ENCODE measurements around the gene LIPE. TPM values are rescaled to one million over a fixed set of nuclear protein-coding genes. Genes with fewer than 3 reads are reported as not detected.

Gene LIPE, protein sequence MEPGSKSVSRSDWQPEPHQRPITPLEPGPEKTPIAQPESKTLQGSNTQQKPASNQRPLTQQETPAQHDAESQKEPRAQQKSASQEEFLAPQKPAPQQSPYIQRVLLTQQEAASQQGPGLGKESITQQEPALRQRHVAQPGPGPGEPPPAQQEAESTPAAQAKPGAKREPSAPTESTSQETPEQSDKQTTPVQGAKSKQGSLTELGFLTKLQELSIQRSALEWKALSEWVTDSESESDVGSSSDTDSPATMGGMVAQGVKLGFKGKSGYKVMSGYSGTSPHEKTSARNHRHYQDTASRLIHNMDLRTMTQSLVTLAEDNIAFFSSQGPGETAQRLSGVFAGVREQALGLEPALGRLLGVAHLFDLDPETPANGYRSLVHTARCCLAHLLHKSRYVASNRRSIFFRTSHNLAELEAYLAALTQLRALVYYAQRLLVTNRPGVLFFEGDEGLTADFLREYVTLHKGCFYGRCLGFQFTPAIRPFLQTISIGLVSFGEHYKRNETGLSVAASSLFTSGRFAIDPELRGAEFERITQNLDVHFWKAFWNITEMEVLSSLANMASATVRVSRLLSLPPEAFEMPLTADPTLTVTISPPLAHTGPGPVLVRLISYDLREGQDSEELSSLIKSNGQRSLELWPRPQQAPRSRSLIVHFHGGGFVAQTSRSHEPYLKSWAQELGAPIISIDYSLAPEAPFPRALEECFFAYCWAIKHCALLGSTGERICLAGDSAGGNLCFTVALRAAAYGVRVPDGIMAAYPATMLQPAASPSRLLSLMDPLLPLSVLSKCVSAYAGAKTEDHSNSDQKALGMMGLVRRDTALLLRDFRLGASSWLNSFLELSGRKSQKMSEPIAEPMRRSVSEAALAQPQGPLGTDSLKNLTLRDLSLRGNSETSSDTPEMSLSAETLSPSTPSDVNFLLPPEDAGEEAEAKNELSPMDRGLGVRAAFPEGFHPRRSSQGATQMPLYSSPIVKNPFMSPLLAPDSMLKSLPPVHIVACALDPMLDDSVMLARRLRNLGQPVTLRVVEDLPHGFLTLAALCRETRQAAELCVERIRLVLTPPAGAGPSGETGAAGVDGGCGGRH
- total RNA-seq, result 1 to 10 TPM; 1.3 to 6.2 (median 4.2) TPM

- peaks cover 0 to 5% (median 0%) of the 10 kb centered on the region in 4 donors for H3K27me3 ChIP-seq
- H3K36me3 ChIP-seq, result no peaks in the 10 kb centered on the region
- 78 to 85% methylated on average over 4 of the region's 4 CpGs for WGBS, 2 donors
- H3K4me3 ChIP-seq, result no peak within 1 kb of the TSS
- DNase-seq (no peak), ATAC-seq (ENCODE audit: low FRiP score in 2 of 2) (no peak)
- TF ChIP-seq POLR2A (IDR thresholded peaks at IDR 0.05) (no peak), EP300 (IDR thresholded peaks at IDR 0.05) (no peak), POLR2AphosphoS5 (IDR thresholded peaks at IDR 0.05) (no peak)
- TF ChIP-seq, protein P1, sequence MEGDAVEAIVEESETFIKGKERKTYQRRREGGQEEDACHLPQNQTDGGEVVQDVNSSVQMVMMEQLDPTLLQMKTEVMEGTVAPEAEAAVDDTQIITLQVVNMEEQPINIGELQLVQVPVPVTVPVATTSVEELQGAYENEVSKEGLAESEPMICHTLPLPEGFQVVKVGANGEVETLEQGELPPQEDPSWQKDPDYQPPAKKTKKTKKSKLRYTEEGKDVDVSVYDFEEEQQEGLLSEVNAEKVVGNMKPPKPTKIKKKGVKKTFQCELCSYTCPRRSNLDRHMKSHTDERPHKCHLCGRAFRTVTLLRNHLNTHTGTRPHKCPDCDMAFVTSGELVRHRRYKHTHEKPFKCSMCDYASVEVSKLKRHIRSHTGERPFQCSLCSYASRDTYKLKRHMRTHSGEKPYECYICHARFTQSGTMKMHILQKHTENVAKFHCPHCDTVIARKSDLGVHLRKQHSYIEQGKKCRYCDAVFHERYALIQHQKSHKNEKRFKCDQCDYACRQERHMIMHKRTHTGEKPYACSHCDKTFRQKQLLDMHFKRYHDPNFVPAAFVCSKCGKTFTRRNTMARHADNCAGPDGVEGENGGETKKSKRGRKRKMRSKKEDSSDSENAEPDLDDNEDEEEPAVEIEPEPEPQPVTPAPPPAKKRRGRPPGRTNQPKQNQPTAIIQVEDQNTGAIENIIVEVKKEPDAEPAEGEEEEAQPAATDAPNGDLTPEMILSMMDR (IDR thresholded peaks at IDR 0.05), result no peak
- no peak within 1 kb of the TSS for H3K27ac ChIP-seq
- H3K4me1 ChIP-seq, result peaks cover 17 to 22% (median 20%) of the 10 kb centered on the region in 4 donors
- no peaks in the 10 kb centered on the region for H3K9me3 ChIP-seq
Observed at GRCh38 chr19:42427313-42427712, at the start of gene LIPE. LIPE (minus strand) TSS chr19:42427388; CDS start chr19:42427149, 239 bp downstream.

GRCh38 chr19:42475366-42475765 is 48.2 kb upstream of the LIPE start:
- no peak for ATAC-seq (ENCODE audit: low FRiP score in 2 of 2)
- Histone ChIP-seq H3K9me3 (no peaks in the 10 kb centered on the region), H3K27me3 (no peaks in the 10 kb centered on the region), H3K27ac (no peak overlapping the region), H3K4me1 (peaks cover 0 to 4% (median 3%) of the 10 kb centered on the region in 4 donors), H3K4me3 (no peak overlapping the region), H3K36me3 (no peaks in the 10 kb centered on the region)
- DNase-seq, result no peak
- TF ChIP-seq POLR2A (IDR thresholded peaks at IDR 0.05) (no peak), POLR2AphosphoS5 (IDR thresholded peaks at IDR 0.05) (no peak), EP300 (IDR thresholded peaks at IDR 0.05) (no peak)
- TF ChIP-seq, protein P1 (IDR thresholded peaks at IDR 0.05), result no peak
- WGBS, 2 donors, result 73 to 94% methylated on average over 4 of the region's 4 CpGs

DNA sequence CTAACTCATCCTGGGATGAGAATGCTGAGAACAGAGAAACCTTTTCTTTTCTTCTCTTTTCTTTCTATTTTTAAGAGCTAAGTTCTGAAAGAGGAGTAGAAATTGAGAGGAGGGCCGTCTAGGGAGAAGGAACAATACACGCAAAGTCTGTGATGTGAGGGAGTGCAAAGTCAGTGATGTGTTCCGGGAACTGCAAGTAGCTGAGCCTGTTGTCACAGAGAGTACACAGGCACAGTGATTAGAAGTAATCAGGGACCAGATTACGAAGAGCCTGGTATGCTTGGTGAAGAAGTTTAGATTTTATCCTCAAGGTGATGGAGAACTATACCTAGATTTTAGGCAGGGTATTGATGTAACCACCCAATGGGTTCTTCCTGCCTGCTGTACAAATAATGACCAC is 47.6 kb upstream of the LIPE start:
- ATAC-seq (ENCODE audit: low FRiP score in 2 of 2), result no peak
- Histone ChIP-seq H3K4me3 (no peak overlapping the region), H3K27me3 (no peaks in the 10 kb centered on the region), H3K4me1 (no peaks in the 10 kb centered on the region), H3K9me3 (no peaks in the 10 kb centered on the region), H3K36me3 (no peaks in the 10 kb centered on the region), H3K27ac (no peak overlapping the region)
- no peak for DNase-seq
- 79 to 81% methylated on average over 4 of the region's 4 CpGs for whole genome bisulfite sequencing, 2 donors
- TF ChIP-seq EP300 (IDR thresholded peaks at IDR 0.05) (no peak), POLR2AphosphoS5 (IDR thresholded peaks at IDR 0.05) (no peak), POLR2A (IDR thresholded peaks at IDR 0.05) (no peak)
- TF ChIP-seq, protein P1 (IDR thresholded peaks at IDR 0.05), result no peak

DNA sequence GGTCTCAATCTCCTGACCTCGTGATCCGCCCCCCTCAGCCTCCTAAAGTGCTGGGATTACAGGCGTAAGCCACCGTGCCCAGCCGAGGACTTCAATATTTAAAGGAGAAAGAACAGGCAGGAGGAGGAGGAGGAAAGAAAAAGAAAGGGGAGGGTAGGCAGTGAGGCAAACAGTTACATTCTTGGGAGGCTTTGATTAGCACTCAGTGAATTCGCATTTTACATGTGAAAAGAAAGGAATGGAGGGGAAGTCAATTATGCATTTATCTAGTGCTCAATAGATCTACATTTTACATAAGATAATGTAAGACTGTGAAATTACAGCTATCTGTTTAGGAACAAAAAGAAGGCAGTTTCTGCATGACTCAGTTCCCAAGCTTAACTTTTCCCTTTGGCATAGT is 46.5 kb upstream of the LIPE start:
- DNase-seq (no peak), ATAC-seq (ENCODE audit: low FRiP score in 2 of 2) (no peak)
- H3K27ac ChIP-seq, result no peak overlapping the region
- H3K36me3 ChIP-seq, result no peaks in the 10 kb centered on the region
- no peak for TF ChIP-seq EP300 (IDR thresholded peaks at IDR 0.05)
- TF ChIP-seq POLR2AphosphoS5 (IDR thresholded peaks at IDR 0.05), result no peak
- H3K27me3 ChIP-seq, result no peaks in the 10 kb centered on the region
- no peaks in the 10 kb centered on the region for H3K4me1 ChIP-seq
- WGBS, 2 donors, result 76 to 87% methylated on average over 6 of the region's 6 CpGs
- no peak overlapping the region for H3K4me3 ChIP-seq
- H3K9me3 ChIP-seq, result no peaks in the 10 kb centered on the region
